IPS-NIHi11 (cell line): Measurements from ENCODE around the gene IRS1.

Experiments
- DNase-seq: peaks from one replicate; pipeline ENCODE4 v3.0.0; 2012; ENCODE audit warnings: mixed read lengths, low spot score

The IRS1 gene

GRCh38 chr2:226825056-226825455, 25.4 kb upstream of the IRS1 start:
- no peak for DNase-seq

GRCh38 chr2:226818930-226819329, 19.3 kb upstream of the IRS1 start:
- DNase-seq = no peak

DNA sequence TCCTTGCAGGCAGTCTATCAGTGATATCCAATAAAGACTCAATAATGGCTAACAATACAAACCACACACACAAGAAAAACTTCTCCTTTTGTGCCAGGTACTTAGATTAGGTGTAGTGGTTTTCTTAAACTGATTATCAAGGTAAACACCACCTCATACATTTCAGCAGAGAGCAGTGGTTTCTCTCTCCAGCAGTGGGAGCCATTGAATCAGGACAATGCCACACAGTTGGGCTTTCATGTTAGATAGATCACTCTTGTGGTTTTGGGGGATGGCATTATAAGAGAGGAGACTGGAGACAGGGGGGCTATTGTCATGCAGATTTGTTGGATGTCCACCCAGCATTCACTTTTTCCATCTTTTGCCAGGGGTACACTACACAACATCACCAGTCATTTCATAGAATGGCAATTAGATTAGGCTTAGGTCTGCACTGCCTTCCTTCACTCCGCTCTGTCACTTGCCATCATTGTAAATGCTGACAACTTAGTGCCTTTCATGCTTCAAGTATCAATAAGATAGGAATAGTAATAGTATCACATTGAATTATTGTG, 13.6 kb upstream of the IRS1 start:
- peak; percentile 29 for DNase-seq

DNA sequence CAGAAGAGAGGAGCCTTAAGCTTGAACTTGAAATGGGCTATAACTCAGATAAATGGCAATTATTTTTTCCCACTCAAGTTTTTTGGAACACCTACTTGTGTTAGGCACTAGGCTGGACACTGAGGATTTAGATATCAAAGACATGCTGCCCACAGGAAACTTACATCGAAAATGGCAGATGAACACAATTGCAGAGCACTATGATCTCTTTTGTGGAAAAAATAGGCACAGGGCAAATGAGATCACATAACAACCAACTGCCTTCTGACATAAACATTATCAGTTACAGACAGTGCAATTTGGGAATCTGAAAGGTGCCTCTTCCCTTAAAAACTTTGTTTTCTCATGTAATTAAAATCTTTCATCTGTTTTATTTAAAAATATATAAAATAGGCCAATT, 3.8 kb upstream of the IRS1 start:
- DNase-seq = no peak

DNA sequence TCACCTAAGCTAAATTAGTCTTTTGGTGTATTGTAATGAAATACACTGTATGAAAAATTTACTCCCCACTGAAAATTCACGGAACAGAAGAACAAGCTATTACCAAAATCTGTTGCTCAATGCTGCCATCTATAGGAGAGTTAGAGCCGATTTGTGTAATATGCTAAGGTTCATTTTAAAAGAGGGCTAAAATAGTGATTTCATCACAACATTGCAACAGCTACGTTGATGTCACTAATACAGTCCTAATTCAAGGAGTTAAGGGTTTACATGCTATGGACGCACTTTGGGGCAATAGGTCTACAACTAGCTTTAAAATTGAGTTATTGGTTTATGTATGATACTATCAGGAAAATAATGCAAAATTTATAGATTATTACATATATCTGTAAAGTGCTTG, 3.0 kb upstream of the IRS1 start:
- DNase-seq = peak; percentile 39

DNA sequence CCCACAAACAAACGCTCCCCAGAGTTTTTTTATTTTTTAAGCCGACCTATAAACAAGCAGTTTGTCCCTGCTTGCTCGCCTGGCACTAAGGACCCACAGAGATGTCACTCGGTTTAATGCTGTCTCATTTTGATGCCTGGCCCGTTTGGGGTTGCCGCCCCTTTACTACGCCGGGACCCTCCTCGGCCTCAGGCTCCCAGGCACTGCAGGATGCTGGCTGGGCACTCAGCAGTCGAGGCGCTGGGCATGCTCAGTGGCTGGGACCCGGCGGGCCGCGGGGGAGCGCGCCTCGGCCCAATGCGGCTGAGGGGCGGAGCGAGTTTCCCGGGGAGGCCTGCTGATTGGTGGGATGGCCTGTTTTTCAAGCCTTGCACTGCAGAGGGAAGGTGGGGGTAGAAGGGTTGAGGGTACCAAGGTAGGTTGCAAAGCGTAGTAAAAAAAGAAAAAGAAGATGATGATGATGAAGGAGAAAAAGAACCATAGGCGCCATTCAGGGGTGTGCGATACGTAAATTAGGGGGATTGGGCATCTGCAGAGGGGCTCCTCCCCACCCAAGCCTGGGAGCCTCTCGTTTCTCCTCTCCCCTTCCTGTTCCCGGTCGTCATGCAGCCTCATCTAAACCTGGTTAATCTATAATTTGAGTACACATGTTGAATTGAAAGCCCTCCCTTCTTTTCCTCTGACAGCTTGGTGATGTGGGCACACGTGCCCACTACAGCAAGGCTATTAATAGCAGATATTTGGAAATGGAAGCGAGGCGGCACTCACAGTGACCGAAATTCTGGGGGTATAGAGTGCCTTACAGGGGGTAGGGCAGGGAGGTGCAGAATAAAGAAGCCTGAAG, 1.5 kb upstream of the IRS1 start:
- DNase-seq = peak; percentile 80

GRCh38 chr2:226799976-226800940, 638 bp upstream of the IRS1 start:
- no peak for DNase-seq

DNA sequence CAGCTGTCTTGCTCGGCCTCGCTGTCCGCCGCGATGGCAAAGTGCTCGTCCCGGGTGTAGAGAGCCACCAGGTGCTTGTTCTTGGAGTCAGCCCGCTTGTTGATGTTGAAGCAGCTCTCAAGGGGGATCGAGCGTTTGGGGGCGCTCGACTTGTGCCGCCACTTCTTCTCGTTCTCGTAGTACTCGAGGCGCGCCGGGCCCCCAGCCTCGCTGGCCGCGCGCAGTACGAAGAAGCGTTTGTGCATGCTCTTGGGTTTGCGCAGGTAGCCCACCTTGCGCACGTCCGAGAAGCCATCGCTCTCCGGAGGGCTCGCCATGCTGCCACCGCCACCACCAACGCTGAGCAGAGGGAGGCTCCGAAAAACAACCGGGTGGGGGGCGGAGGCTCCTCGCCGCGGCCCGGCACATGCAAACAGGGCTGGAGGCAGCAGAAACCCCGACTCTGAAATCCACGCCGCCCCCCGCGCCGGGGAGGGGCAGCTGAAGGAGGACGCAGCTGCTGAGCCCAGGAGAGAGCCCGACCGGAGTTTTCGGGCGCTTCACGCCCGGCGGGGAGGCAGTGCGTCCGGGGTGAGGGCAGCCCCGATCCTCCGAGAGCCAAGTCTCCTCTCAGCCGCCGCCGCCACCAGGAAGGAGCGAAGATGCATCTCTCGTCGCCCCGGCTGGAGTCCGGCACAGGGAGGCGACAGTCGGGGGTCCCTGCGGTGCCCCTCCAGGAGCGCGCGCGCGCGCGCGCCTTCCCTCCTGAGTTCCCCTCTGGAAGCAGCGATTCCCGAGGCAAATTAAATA, 1.0 kb downstream of the IRS1 start:
- peak; percentile 46 for DNase-seq

DNA sequence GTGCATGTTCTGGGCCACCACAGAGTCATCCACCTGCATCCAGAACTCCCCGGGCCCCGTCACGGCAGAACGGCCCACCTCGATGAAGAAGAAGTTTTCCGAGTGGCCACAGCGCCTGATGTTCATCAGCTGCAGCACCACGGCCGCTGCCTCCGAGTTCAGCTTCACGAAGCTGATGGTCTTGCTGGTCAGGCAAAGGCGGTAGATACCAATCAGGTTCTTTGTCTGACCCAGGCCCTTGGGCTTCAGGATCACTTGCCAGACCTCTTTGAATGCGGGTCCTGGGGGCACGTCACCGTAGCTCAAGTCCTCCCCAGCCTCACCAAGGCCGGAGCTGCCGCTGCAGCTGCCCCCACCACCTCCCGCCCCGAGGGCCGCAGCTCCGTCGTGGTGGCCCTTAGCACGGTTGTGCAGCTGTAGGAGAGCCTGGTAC, 1.6 kb downstream of the IRS1 start:
- DNase-seq = no peak

- no peak for DNase-seq
Measured at GRCh38 chr2:226797289-226797988, 2.2 kb downstream of the IRS1 start.

GRCh38 chr2:226796840-226797288, 2.8 kb downstream of the IRS1 start:
- peak; percentile 35 for DNase-seq

GRCh38 chr2:226796012-226796839, 3.4 kb downstream of the IRS1 start:
- DNase-seq = no peak

- DNase-seq = no peak
Measured at GRCh38 chr2:226795281-226796011, 4.2 kb downstream of the IRS1 start.

GRCh38 chr2:226794751-226795171, 4.9 kb downstream of the IRS1 start:
- no peak for DNase-seq

DNA sequence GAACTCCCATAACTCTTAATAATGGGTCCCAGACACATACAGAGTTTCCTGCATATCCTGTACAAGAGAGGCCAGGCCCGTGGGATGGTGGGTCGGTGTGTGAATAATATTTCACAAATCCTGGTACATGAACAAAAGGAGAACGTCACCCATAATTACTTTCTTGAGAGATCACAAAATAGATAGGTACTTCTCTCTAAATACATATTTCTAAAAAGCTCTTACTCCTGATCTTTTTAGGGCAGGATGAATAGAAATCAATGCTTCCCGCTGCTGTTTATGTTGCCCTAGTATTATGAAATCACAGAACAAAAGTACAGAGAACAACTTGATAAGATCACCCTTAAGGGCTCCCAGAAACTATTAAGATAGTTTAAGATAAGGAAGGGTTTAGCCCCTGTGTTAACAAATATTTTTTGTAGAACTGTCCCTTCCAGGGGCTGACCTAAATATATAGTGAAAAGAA, 5.4 kb downstream of the IRS1 start:
- DNase-seq = no peak

DNA sequence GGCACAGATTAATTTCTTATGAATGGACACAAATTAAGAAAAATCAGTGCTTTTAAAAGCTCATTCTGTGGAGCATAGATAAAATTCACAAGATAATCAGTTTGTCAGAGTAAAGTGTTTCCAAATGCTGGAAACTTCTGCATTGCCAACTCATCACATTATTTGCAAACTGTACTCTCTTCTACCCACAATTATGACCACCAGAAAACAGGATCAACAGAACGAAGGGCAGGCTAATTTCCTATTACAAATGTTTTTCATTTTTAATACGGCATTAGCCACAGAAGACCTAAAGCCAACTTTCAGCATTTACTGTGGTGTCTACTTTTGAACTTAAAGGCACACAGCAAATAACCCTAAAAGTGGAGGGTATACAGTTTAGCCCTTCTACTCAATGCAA, 6.0 kb downstream of the IRS1 start:
- no peak for DNase-seq

GRCh38 chr2:226792155-226792881, 7.3 kb downstream of the IRS1 start:
- no peak for DNase-seq

- DNase-seq = peak; percentile 98
Measured at GRCh38 chr2:226791487-226792081, 8.0 kb downstream of the IRS1 start.
